Measurements from ENCODE around the gene CHSY1. TPM values are rescaled to one million over a fixed set of nuclear protein-coding genes. Genes with fewer than 3 reads are reported as not detected.

Gene CHSY1
- polyA plus RNA-seq, 1 donor from 2014 or later: 1.1 TPM

- peaks cover 45 to 49% (median 47%) of the 10 kb centered on the region in 3 donors for H3K4me1 Mint-ChIP-seq
- H3K36me3 Mint-ChIP-seq: peaks cover 2% of the 10 kb centered on the region
Measured at GRCh38 chr15:101200181-101200580, 51.7 kb downstream of the CHSY1 start.

GRCh38 chr15:101198800-101199199, 53.0 kb downstream of the CHSY1 start:
- Mint-ChIP-seq H3K4me3 (peak overlapping the region in 2 of 4 donors; percentile 38 to 64), H3K27ac (no peak overlapping the region), H3K9me3 (no peaks in the 10 kb centered on the region), H3K27me3 (no peaks in the 10 kb centered on the region), H3K36me3 (peaks cover 2% of the 10 kb centered on the region), H3K4me1 (peaks cover 48 to 50% (median 49%) of the 10 kb centered on the region in 3 donors)

More at GRCh38 chr15:101200181-101200580, 51.7 kb downstream of the CHSY1 start:
- no peaks in the 10 kb centered on the region for H3K9me3 Mint-ChIP-seq
- no peaks in the 10 kb centered on the region for H3K27me3 Mint-ChIP-seq
- peak overlapping the region in 1 of 3 donors; percentile 76 for H3K27ac Mint-ChIP-seq
- H3K4me3 Mint-ChIP-seq: peak overlapping the region in 3 of 4 donors; percentile 0 to 87 (median 45)

- H3K27ac Mint-ChIP-seq: no peak overlapping the region
- H3K36me3 Mint-ChIP-seq: peaks cover 4% of the 10 kb centered on the region
- H3K9me3 Mint-ChIP-seq: no peaks in the 10 kb centered on the region
- no peaks in the 10 kb centered on the region for H3K27me3 Mint-ChIP-seq
- peak overlapping the region in 1 of 4 donors; percentile 67 for H3K4me3 Mint-ChIP-seq
- H3K4me1 Mint-ChIP-seq: peaks cover 43 to 46% (median 43%) of the 10 kb centered on the region in 3 donors
Measured at GRCh38 chr15:101198031-101198575, 53.7 kb downstream of the CHSY1 start.

GRCh38 chr15:101194546-101195125, 57.2 kb downstream of the CHSY1 start:
- Mint-ChIP-seq H3K9me3 (no peaks in the 10 kb centered on the region), H3K27ac (no peak overlapping the region), H3K4me1 (peaks cover 25 to 36% (median 29%) of the 10 kb centered on the region in 3 donors), H3K27me3 (no peaks in the 10 kb centered on the region), H3K36me3 (peaks cover 4% of the 10 kb centered on the region), H3K4me3 (no peak overlapping the region)

- Mint-ChIP-seq H3K27ac (no peak overlapping the region), H3K36me3 (peaks cover 4% of the 10 kb centered on the region), H3K9me3 (no peaks in the 10 kb centered on the region), H3K27me3 (no peaks in the 10 kb centered on the region), H3K4me1 (peaks cover 22 to 33% (median 29%) of the 10 kb centered on the region in 3 donors), H3K4me3 (no peak overlapping the region)
Measured at GRCh38 chr15:101193806-101194545, 57.9 kb downstream of the CHSY1 start.

GRCh38 chr15:101193120-101193644, 58.7 kb downstream of the CHSY1 start:
- Mint-ChIP-seq H3K4me3 (no peak overlapping the region), H3K36me3 (peaks cover 4% of the 10 kb centered on the region), H3K9me3 (no peaks in the 10 kb centered on the region), H3K27ac (no peak overlapping the region), H3K27me3 (no peaks in the 10 kb centered on the region), H3K4me1 (peaks cover 26 to 38% (median 27%) of the 10 kb centered on the region in 3 donors)

- H3K4me1 Mint-ChIP-seq: peaks cover 24 to 38% (median 33%) of the 10 kb centered on the region in 3 donors
- no peak overlapping the region for H3K27ac Mint-ChIP-seq
- H3K36me3 Mint-ChIP-seq: peaks cover 4% of the 10 kb centered on the region
- peak overlapping the region in 1 of 4 donors; percentile 39 for H3K4me3 Mint-ChIP-seq
- H3K9me3 Mint-ChIP-seq: no peaks in the 10 kb centered on the region
- no peaks in the 10 kb centered on the region for H3K27me3 Mint-ChIP-seq
Measured at GRCh38 chr15:101192081-101192480, 59.8 kb downstream of the CHSY1 start.

- Mint-ChIP-seq H3K36me3 (peaks cover 4% of the 10 kb centered on the region), H3K4me3 (no peak overlapping the region), H3K4me1 (peaks cover 21 to 34% (median 33%) of the 10 kb centered on the region in 3 donors), H3K27me3 (no peaks in the 10 kb centered on the region), H3K27ac (no peak overlapping the region), H3K9me3 (no peaks in the 10 kb centered on the region)
Measured at GRCh38 chr15:101191242-101191641, 60.6 kb downstream of the CHSY1 start.

- no peaks in the 10 kb centered on the region for H3K27me3 Mint-ChIP-seq
- no peak overlapping the region for H3K27ac Mint-ChIP-seq
- H3K9me3 Mint-ChIP-seq: no peaks in the 10 kb centered on the region
- H3K4me3 Mint-ChIP-seq: no peak overlapping the region
- peaks cover 21 to 35% (median 33%) of the 10 kb centered on the region in 3 donors for H3K4me1 Mint-ChIP-seq
- H3K36me3 Mint-ChIP-seq: peaks cover 4% of the 10 kb centered on the region
Measured at GRCh38 chr15:101190092-101190595, 61.7 kb downstream of the CHSY1 start.

GRCh38 chr15:101189409-101190091, 62.3 kb downstream of the CHSY1 start:
- H3K27ac Mint-ChIP-seq: peak overlapping the region in 2 of 3 donors; percentile 42 to 45
- H3K4me1 Mint-ChIP-seq: peaks cover 18 to 32% (median 30%) of the 10 kb centered on the region in 3 donors
- no peaks in the 10 kb centered on the region for H3K9me3 Mint-ChIP-seq
- H3K4me3 Mint-ChIP-seq: no peak overlapping the region
- H3K27me3 Mint-ChIP-seq: no peaks in the 10 kb centered on the region
- H3K36me3 Mint-ChIP-seq: peaks cover 4% of the 10 kb centered on the region

GRCh38 chr15:101188637-101189408, 63.0 kb downstream of the CHSY1 start:
- Mint-ChIP-seq H3K9me3 (no peaks in the 10 kb centered on the region), H3K4me3 (peak overlapping the region in 2 of 4 donors; percentile 28 to 78), H3K4me1 (peaks cover 13 to 27% (median 24%) of the 10 kb centered on the region in 3 donors), H3K36me3 (peaks cover 4% of the 10 kb centered on the region), H3K27me3 (no peaks in the 10 kb centered on the region), H3K27ac (peak overlapping the region in 2 of 3 donors; percentile 42 to 45)

GRCh38 chr15:101187820-101188636, 63.8 kb downstream of the CHSY1 start:
- Mint-ChIP-seq H3K36me3 (peaks cover 4% of the 10 kb centered on the region), H3K4me1 (peaks cover 12 to 25% (median 23%) of the 10 kb centered on the region in 3 donors), H3K9me3 (no peaks in the 10 kb centered on the region), H3K4me3 (no peak overlapping the region), H3K27ac (no peak overlapping the region), H3K27me3 (no peaks in the 10 kb centered on the region)

GRCh38 chr15:101185770-101186169, 66.1 kb downstream of the CHSY1 start:
- Mint-ChIP-seq H3K27ac (no peak overlapping the region), H3K36me3 (peaks cover 6% of the 10 kb centered on the region), H3K27me3 (no peaks in the 10 kb centered on the region), H3K4me1 (peaks cover 18 to 22% (median 21%) of the 10 kb centered on the region in 3 donors), H3K9me3 (no peaks in the 10 kb centered on the region), H3K4me3 (no peak overlapping the region)
